ENCODE data around the gene STOX1. TPM values are rescaled to one million over a fixed set of nuclear protein-coding genes. Genes with fewer than 3 reads are reported as not detected.
"Not testable (repeated sequence)": the region's sequence is repeated elsewhere in the genome, so short reads cannot be mapped to it uniquely, and the experiment has no call there.

The STOX1 gene
- polyA plus RNA-seq, 1 experiment, result not detected

DNA sequence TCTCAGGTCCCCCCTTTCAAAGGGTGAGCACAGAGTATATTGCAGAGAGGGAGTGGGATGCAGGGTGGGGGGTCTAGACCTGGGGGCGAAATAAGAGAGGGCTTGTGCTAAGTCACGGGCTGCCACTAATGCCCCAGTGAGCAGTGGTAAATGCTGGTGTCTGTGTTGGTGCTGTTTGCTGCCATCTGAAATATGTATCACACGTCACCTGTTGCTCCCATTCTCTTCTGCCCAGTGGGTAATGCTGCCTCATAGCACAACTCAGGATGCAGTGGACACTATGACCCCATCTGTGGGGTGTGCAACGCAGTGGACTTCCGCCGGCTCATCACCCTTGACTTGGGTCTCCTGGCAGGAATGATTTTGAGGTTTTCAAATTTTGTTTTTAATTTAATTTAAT is 2.6 kb downstream of the STOX1 start:
- no peak for DNase-seq (ENCODE audit: low read depth)
- no peak overlapping the region for H3K4me3 ChIP-seq (ENCODE audit: low read depth, low read length)
- no peak for TF ChIP-seq CTCF (IDR thresholded peaks at IDR 0.05; ENCODE audit: insufficient read depth, low read depth, low read length)
- POLR2A ChIA-PET, result interaction anchor here (0.6 kb wide), 1 partner anchor 71 kb away, joined by 6 read pairs; no protein-coding TSS in a partner anchor
- CTCF ChIA-PET, result no interaction called here
- H3K27me3 ChIP-seq (ENCODE audit: control insufficient read depth, insufficient read depth, low read length), result peaks cover 8% of the 10 kb centered on the region
- no peaks in the 10 kb centered on the region for H3K36me3 ChIP-seq (ENCODE audit: control insufficient read depth, insufficient read depth, low read length)

DNA sequence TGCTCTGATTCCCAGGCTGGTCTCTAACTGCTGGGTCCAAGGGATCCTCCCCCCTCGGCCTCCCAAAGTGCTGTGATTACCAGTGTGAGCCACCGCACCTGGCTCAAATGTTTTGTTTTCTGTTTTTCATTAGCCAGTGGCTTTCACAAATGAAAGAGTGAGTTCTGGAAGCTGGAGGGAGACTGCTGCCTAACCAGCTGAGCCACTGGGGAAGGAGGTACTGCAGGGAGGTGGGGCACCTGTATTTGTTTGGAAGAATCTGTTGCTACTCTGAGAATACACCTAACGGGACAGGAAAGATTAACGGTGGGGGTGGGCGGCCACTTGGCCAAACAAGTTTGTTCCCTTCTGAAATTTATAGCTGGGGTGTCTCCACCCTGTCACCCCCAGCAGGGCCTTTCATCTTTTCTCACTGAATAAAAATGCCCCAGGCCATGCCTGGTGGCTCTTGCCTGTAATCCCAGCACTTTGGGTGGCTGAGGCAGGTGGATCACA is 4.7 kb downstream of the STOX1 start:
- CTCF ChIA-PET, result interaction anchor here (0.9 to 1.0 kb wide), 2 partner anchors 17 to 1044 kb away, joined by 3 read pairs; no protein-coding TSS in a partner anchor
- no peak for DNase-seq (ENCODE audit: low read depth)
- POLR2A ChIA-PET, result no interaction called here
- Histone ChIP-seq H3K27me3 (ENCODE audit: control insufficient read depth, insufficient read depth, low read length) (peaks cover 8% of the 10 kb centered on the region), H3K36me3 (ENCODE audit: control insufficient read depth, insufficient read depth, low read length) (no peaks in the 10 kb centered on the region), H3K4me3 (ENCODE audit: low read depth, low read length) (no peak overlapping the region)
- no peak for TF ChIP-seq CTCF (IDR thresholded peaks at IDR 0.05; ENCODE audit: insufficient read depth, low read depth, low read length)

DNA sequence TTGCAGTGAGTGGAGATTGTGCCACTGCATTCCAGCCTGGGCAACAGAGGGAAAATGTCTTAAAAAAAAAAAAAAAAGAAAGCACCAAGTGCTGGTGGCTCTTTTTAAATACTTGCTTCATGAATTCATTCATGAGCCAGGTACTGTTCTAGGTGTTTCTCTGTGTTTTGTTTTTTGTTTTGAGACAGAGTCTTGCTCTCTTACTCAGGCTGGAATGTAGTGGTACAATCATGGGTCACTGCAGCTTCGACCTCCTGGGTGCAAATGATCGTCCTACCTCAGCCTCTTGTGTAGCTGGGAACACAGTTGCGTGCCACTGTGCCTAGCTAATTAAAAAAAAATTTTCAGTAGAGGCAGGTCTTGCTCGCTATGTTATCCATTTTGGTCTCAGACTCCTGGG is 5.3 kb downstream of the STOX1 start:
- Histone ChIP-seq H3K36me3 (ENCODE audit: control insufficient read depth, insufficient read depth, low read length) (no peaks in the 10 kb centered on the region), H3K4me3 (ENCODE audit: low read depth, low read length) (no peak overlapping the region), H3K27me3 (ENCODE audit: control insufficient read depth, insufficient read depth, low read length) (peaks cover 8% of the 10 kb centered on the region)
- no peak for TF ChIP-seq CTCF (IDR thresholded peaks at IDR 0.05; ENCODE audit: insufficient read depth, low read depth, low read length)
- CTCF ChIA-PET, result interaction anchor here (0.9 to 1.0 kb wide), 2 partner anchors 18 to 1044 kb away, joined by 3 read pairs; no protein-coding TSS in a partner anchor
- DNase-seq (ENCODE audit: low read depth), result no peak
- POLR2A ChIA-PET, result no interaction called here

DNA sequence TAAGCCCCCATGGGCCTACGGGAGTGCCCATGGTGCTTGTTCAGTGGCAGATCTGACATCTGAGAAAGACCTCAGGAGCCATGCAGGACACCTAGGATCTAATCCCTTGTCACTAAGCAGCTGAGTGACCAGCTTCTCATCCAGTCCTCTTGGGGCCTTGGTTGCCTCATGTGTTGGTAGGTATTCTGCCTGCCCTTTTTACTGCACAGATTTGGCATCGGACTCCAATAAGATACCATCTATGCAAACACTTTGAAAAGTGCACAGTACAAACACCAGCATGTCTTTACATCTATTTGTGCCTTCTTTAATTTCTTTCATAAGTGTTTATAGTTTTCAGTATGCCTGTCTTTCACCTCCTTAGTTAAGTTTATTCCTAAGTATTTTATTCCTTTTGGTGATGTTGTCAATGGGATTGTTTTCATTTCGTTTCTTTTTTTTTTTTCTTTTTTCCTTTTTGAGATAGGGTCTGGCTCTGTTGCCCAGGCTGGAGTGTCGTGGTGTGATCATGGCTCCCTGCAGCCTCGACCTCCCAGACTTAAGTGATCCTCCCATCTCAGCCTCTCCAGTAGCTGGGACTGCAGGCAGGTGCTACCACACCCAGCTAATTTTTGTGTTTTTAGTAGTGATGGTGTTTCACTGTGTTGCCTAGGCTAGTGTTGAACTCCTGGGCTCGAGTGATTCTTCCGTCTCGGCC is 10.4 kb downstream of the STOX1 start:
- Histone ChIP-seq H3K36me3 (ENCODE audit: control insufficient read depth, insufficient read depth, low read length) (no peaks in the 10 kb centered on the region), H3K27me3 (ENCODE audit: control insufficient read depth, insufficient read depth, low read length) (no peaks in the 10 kb centered on the region; the same call in 1 of the 2 replicates), H3K4me3 (ENCODE audit: low read depth, low read length) (no peak overlapping the region)
- ChIA-PET POLR2A (no interaction called here), CTCF (interaction anchor here (2.0 to 3.0 kb wide), 2 partner anchors 10 to 25 kb away, joined by 4 to 10 read pairs; partner anchors contain the start of gene STOX1)
- TF ChIP-seq CTCF (IDR thresholded peaks at IDR 0.05; ENCODE audit: insufficient read depth, low read depth, low read length), result no peak
- no peak for DNase-seq (ENCODE audit: low read depth)

DNA sequence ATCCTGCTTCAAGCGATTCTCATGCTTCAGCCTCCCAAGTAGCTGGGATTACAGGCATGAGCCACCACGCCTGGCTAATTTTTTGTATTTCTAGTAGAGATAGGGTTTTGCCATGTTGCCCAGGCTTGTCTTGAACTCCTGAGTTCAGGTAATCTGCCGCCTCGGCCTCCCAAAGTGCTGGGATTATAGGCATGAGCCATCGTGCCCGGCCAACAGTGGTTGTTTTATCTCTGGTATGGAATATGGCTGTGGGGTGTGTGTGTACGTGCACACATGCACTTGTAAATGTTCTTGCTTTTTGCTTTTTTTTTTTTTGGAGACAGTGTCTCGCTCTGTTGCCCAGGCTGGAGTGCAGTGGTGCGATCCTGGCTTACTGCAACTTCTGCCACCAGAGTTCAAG is 13.3 kb downstream of the STOX1 start:
- POLR2A ChIA-PET; H3K27me3 ChIP-seq (ENCODE audit: control insufficient read depth, insufficient read depth, low read length); DNase-seq (ENCODE audit: low read depth); H3K4me3 ChIP-seq (ENCODE audit: low read depth, low read length); H3K36me3 ChIP-seq (ENCODE audit: control insufficient read depth, insufficient read depth, low read length): not testable (repeated sequence)
- CTCF ChIA-PET, result interaction anchor here (0.9 to 3.0 kb wide), 2 partner anchors 12 to 16 kb away, joined by 3 to 10 read pairs; partner anchors contain the start of gene STOX1
